ENCODE data around the gene SETDB2. TPM values are rescaled to one million over a fixed set of nuclear protein-coding genes. Genes with fewer than 3 reads are reported as not detected.

Gene SETDB2
- total RNA-seq, 2 donors from 2014 or later: 9.0 to 17.6 TPM

GRCh38 chr13:49444524-49445395, 686 bp downstream of the SETDB2 start:
- H3K36me3 ChIP-seq: no peaks in the 10 kb centered on the region
- no peaks in the 10 kb centered on the region for H3K9me3 ChIP-seq
- 3% methylated on average over 28 of the region's 29 CpGs for WGBS
- H3K4me3 ChIP-seq: peak overlapping the region; percentile 69 to 79
- H3K27me3 ChIP-seq (replicated peaks; ENCODE audit: insufficient read depth): no peaks in the 10 kb centered on the region
- no peak for TF ChIP-seq CTCF (IDR thresholded peaks at IDR 0.05)
- TF ChIP-seq POLR2A (IDR thresholded peaks at IDR 0.05): no peak
- TF ChIP-seq POLR2AphosphoS5 (IDR thresholded peaks at IDR 0.05): peak; percentile 77
- peak overlapping the region; percentile 93 to 94 for H3K27ac ChIP-seq
- intact Hi-C loops (cut with DNase I): loop anchor here (5.0 kb wide), 3 partner anchors 53 to 163 kb away; partner anchors contain the start of genes PHF11 and RCBTB1
- peak; percentile 32 for DNase-seq (ENCODE audit: low spot score)
- peaks cover 3% of the 10 kb centered on the region for H3K4me1 ChIP-seq (replicated peaks)

GRCh38 chr13:49446473-49446872, 2.4 kb downstream of the SETDB2 start:
- no peaks in the 10 kb centered on the region for H3K36me3 ChIP-seq
- H3K4me3 ChIP-seq: no peak overlapping the region
- TF ChIP-seq POLR2AphosphoS5 (IDR thresholded peaks at IDR 0.05): no peak
- TF ChIP-seq CTCF (IDR thresholded peaks at IDR 0.05): no peak
- TF ChIP-seq POLR2A (IDR thresholded peaks at IDR 0.05): no peak
- H3K9me3 ChIP-seq: no peaks in the 10 kb centered on the region
- no peak overlapping the region for H3K27ac ChIP-seq
- no peak for DNase-seq (ENCODE audit: low spot score)
- peaks cover 3% of the 10 kb centered on the region for H3K4me1 ChIP-seq (replicated peaks)
- H3K27me3 ChIP-seq (replicated peaks; ENCODE audit: insufficient read depth): no peaks in the 10 kb centered on the region
- intact Hi-C loops (cut with DNase I): loop anchor here (5.0 kb wide), 2 partner anchors 51 to 141 kb away; partner anchors contain the start of genes PHF11 and RCBTB1

- intact Hi-C loops (cut with DNase I): loop anchor here (5.0 kb wide), 2 partner anchors 49 to 139 kb away; partner anchors contain the start of genes PHF11 and RCBTB1
- no peak overlapping the region for H3K4me3 ChIP-seq
- H3K36me3 ChIP-seq: no peaks in the 10 kb centered on the region
Measured at GRCh38 chr13:49448753-49449152, 4.7 kb downstream of the SETDB2 start.

GRCh38 chr13:49450105-49450819, 6.2 kb downstream of the SETDB2 start:
- H3K4me3 ChIP-seq: no peak overlapping the region
- TF ChIP-seq POLR2A (IDR thresholded peaks at IDR 0.05) (no peak), CTCF (IDR thresholded peaks at IDR 0.05) (no peak), POLR2AphosphoS5 (IDR thresholded peaks at IDR 0.05) (no peak)
- no peaks in the 10 kb centered on the region for H3K27me3 ChIP-seq (replicated peaks; ENCODE audit: insufficient read depth)
- H3K36me3 ChIP-seq: no peaks in the 10 kb centered on the region
- intact Hi-C loops (cut with DNase I): no loop called here
- 87% methylated on average over 3 of the region's 3 CpGs for WGBS
- H3K9me3 ChIP-seq: no peaks in the 10 kb centered on the region
- DNase-seq (ENCODE audit: low spot score): no peak
- peaks cover under 1% of the 10 kb centered on the region for H3K4me1 ChIP-seq (replicated peaks)
- H3K27ac ChIP-seq: no peak overlapping the region

More at GRCh38 chr13:49448753-49449152, 4.7 kb downstream of the SETDB2 start:
- TF ChIP-seq POLR2A (IDR thresholded peaks at IDR 0.05) (no peak), POLR2AphosphoS5 (IDR thresholded peaks at IDR 0.05) (no peak), CTCF (IDR thresholded peaks at IDR 0.05) (no peak)
- no peak for DNase-seq (ENCODE audit: low spot score)
- Histone ChIP-seq H3K27me3 (replicated peaks; ENCODE audit: insufficient read depth) (no peaks in the 10 kb centered on the region), H3K27ac (no peak overlapping the region), H3K9me3 (no peaks in the 10 kb centered on the region), H3K4me1 (replicated peaks) (peaks cover 3% of the 10 kb centered on the region)
- 96% methylated on average over 2 of the region's 2 CpGs for WGBS

Measured in prostate gland (tissue), 2 donors.